Left kidney (tissue), 2 donors: Measurements from ENCODE around the gene TAC3. TPM values are rescaled to one million over a fixed set of nuclear protein-coding genes. Genes with fewer than 3 reads are reported as not detected.
"Not testable (repeated sequence)": the region's sequence is repeated elsewhere in the genome, so short reads cannot be mapped to it uniquely, and the experiment has no call there.

Experiments used
- DNase-seq: peaks from one replicate; pipeline ENCODE4 v3.0.0-alpha.2; 2013
- polyA plus RNA-seq: library from polyadenylated mRNA; unstranded; fragments of 120-200 nt; gene quantifications from one replicate; pipeline ENCODE4 v1.2.1, GENCODE V29; 2013; ENCODE audit not compliant: insufficient read length

Gene TAC3
- polyA plus RNA-seq, 1 donor: 0.80 TPM

DNA sequence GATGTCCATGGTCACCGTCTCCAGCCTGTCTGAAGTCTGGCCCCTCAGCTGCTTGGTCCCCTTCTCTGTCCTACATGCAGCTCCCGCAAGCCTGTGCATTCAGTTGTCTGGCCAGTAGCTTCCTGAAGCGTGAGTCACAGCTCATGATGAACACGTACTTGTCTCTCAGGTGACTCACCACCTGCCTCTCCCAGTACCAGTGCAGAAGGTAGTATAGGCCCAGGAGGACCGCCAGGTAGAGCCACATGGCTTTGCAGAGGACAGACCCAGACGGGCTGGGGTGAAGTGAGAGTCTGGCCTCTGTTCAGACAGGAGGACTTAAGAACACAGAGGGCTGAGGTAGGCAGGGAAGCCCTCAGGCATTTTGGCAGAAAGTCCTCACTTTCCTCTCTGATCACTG is 30.6 kb downstream of the TAC3 start:
- not testable (repeated sequence) for DNase-seq

DNA sequence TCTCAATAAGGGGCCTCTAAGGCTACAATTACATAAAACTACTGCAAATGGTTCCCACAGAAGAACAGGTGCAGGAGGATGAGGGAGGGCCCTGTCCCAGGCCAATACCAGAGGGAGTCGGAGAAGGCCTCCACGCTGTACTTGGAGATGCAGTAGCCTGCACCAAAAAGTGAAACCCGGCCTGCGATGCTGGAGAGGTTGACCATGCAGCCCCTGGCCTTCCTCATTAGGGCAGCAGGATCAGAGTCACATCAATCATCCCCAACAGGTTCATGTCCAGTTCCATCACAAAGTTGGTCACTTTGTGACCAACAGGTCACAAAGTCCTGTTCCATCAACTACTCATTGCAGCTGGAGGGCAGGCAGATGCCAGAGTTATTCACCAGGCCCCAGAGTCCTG is 32.9 kb downstream of the TAC3 start:
- DNase-seq: no peak

GRCh38 chr12:56982578-56983236 is 33.6 kb downstream of the TAC3 start:
- not testable (repeated sequence) for DNase-seq

- no peak for DNase-seq
These were observed 35.3 kb downstream of the TAC3 start for GRCh38 chr12:56980941-56981530.

- DNase-seq: no peak
These were observed 36.1 kb downstream of the TAC3 start for GRCh38 chr12:56980268-56980667.

- DNase-seq: no peak
These were observed 36.7 kb downstream of the TAC3 start for GRCh38 chr12:56979628-56980027.

- no peak for DNase-seq
These were observed 37.8 kb downstream of the TAC3 start for GRCh38 chr12:56978397-56979138.

GRCh38 chr12:56977361-56977760 is 39.0 kb downstream of the TAC3 start:
- not testable (repeated sequence) for DNase-seq

DNA sequence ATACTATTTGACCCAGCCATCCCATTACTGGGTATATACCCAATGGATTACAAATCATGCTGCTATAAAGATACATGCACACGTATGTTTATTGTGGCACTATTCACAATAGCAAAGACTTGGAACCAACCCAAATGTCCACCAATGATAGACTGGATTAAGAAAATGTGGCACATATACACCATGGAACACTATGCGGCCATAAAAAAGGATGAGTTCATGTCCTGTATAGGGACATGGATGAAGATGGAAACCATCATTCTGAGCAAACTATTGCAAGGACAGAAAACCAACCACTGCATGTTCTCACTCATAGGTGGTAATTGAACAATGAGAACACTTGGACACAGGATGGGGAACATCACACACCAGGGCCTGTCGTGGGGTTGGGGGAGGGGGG is 42.1 kb downstream of the TAC3 start:
- not testable (repeated sequence) for DNase-seq

GRCh38 chr12:56968910-56969309 is 47.4 kb downstream of the TAC3 start:
- DNase-seq: not testable (repeated sequence)

DNA sequence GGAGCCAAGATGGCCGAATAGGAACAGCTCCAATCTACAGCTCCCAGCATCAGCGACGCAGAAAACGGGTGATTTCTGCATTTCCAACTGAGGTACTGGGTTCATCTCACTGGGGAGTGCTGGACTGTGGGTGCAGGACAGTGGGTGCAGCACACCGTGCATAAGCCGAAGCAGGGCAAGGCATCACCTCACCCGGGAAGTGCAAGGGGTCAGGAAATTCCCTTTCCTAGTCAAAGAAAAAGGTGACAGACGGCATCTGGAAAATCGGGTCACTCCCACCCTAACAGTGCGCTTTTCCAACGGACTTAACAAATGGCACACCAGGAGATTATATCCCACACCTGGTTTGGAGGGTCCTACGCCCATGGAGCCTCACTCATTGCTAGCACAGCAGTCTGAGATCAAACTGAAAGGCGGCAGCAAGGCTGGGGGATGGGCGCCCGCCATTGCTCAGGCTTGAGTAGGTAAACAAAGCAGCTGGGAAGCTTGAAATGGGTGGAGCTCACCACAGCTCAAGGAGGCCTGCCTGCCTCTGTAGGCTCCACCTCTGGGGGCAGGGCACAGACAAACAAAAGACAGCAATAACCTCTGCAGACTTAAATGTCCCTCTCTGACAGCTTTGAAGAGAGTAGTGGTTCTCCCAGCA is 50.2 kb downstream of the TAC3 start:
- DNase-seq: not testable (repeated sequence)

- not testable (repeated sequence) for DNase-seq
These were observed 51.2 kb downstream of the TAC3 start for GRCh38 chr12:56965124-56965523.

GRCh38 chr12:56963557-56963956 is 52.8 kb downstream of the TAC3 start:
- DNase-seq: not testable (repeated sequence)

GRCh38 chr12:56962247-56962646 is 54.1 kb downstream of the TAC3 start:
- not testable (repeated sequence) for DNase-seq

Other genes with a start within 250 kb of the TAC3 start
- gene SDR9C7, start 82.1 kb downstream of the TAC3 start, polyA plus RNA-seq: 0.32 TPM
- gene RDH16, start 58.9 kb downstream of the TAC3 start, polyA plus RNA-seq: 1.2 TPM
- gene ZBTB39, start 10.0 kb downstream of the TAC3 start, polyA plus RNA-seq: 13.4 TPM
- 0.50 TPM for gene MYO1A, start 33.6 kb upstream of the TAC3 start, polyA plus RNA-seq
- 37.8 TPM for gene NEMP1, start 62.3 kb upstream of the TAC3 start, polyA plus RNA-seq
- gene NAB2, start 72.6 kb upstream of the TAC3 start, polyA plus RNA-seq: 40.8 TPM
- 127 TPM for gene STAT6, start 94.8 kb upstream of the TAC3 start, polyA plus RNA-seq
- gene LRP1, start 112.0 kb upstream of the TAC3 start, polyA plus RNA-seq: 64.5 TPM
- gene LRP1-AS, start 131.1 kb upstream of the TAC3 start, polyA plus RNA-seq: not detected
- gene NXPH4, start 200.3 kb upstream of the TAC3 start, polyA plus RNA-seq: 4.2 TPM
- 71.6 TPM for gene SHMT2, start 213.2 kb upstream of the TAC3 start, polyA plus RNA-seq
- 9.2 TPM for gene STAC3, start 234.7 kb upstream of the TAC3 start, polyA plus RNA-seq